LNCaP clone FGC (cell line): ENCODE data around the gene PRKAR1B.

ENCODE experiments used
- DNase-seq: peaks from one replicate; pipeline ENCODE4 v3.0.0-alpha.2; 2011; ENCODE audit warnings: low read depth
- H3K4me3 ChIP-seq: 2 replicates; pipeline ENCODE4 v1.5.1; 2011; ENCODE audit warnings: mild to moderate bottlenecking, low read depth, low read length, control low read depth
- TF ChIP-seq, protein P1 (sequence below): IDR thresholded peaks from 2 replicates; pipeline ENCODE4 v1.5.1; 2012; ENCODE audit warnings: mild to moderate bottlenecking; ENCODE audit not compliant: control insufficient read depth, insufficient read depth; ENCODE audit errors: extremely low read depth

PRKAR1B gene

DNA sequence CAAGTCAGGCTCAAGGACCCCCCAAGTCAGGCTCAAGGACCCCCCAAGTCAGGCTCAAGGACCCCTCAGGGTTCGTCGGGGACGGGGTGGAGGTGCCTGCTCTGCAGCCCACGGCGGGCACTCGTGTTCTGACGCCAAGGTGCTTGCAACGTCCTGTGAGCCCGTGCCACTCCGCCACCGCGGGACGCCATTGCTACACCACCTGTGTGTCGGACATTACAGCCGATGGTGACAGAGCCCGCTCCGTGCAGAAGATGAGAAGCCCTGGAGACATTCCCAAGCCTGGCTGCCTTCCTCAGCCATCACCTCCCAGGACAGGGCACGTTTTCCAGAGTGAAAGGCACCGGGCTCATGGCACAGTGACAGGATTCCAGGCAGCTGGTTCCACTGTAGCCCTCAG, 98.3 kb downstream of the PRKAR1B start:
- TF ChIP-seq, protein P1, sequence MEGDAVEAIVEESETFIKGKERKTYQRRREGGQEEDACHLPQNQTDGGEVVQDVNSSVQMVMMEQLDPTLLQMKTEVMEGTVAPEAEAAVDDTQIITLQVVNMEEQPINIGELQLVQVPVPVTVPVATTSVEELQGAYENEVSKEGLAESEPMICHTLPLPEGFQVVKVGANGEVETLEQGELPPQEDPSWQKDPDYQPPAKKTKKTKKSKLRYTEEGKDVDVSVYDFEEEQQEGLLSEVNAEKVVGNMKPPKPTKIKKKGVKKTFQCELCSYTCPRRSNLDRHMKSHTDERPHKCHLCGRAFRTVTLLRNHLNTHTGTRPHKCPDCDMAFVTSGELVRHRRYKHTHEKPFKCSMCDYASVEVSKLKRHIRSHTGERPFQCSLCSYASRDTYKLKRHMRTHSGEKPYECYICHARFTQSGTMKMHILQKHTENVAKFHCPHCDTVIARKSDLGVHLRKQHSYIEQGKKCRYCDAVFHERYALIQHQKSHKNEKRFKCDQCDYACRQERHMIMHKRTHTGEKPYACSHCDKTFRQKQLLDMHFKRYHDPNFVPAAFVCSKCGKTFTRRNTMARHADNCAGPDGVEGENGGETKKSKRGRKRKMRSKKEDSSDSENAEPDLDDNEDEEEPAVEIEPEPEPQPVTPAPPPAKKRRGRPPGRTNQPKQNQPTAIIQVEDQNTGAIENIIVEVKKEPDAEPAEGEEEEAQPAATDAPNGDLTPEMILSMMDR = no peak
- no peak overlapping the region for H3K4me3 ChIP-seq
- no peak for DNase-seq

DNA sequence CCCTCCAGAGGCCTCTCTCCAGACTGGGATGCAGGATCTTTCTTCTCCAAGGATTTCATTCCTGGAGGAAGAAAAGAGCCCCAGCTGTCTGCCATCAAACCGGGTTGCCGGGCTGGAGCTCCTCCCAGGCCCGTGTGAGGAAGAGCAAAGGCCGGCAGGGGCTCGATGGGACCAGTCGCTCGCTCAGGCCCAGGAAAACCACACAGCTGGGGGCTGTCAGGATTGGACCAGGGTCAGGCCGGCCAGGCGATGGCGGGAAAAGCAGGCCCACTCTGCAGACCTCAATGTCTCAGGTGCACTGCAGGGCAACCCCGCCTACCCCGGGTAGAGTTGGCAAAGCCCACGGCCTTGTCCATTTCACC, 98.7 kb downstream of the PRKAR1B start:
- TF ChIP-seq, protein P1 = no peak
- DNase-seq = no peak
- H3K4me3 ChIP-seq = no peak overlapping the region

GRCh38 chr7:627661-628401, 99.2 kb downstream of the PRKAR1B start:
- H3K4me3 ChIP-seq = no peak overlapping the region
- TF ChIP-seq, protein P1 = no peak
- DNase-seq = no peak

GRCh38 chr7:625376-625971, 101.6 kb downstream of the PRKAR1B start:
- TF ChIP-seq, protein P1 = no peak
- no peak for DNase-seq
- H3K4me3 ChIP-seq = no peak overlapping the region

GRCh38 chr7:623464-623863, 103.6 kb downstream of the PRKAR1B start:
- no peak for DNase-seq
- TF ChIP-seq, protein P1 = no peak
- no peak overlapping the region for H3K4me3 ChIP-seq

GRCh38 chr7:621572-622285, 105.4 kb downstream of the PRKAR1B start:
- TF ChIP-seq, protein P1 = no peak
- H3K4me3 ChIP-seq = peak overlapping the region; percentile 21; the same call in 1 of the 2 replicates
- DNase-seq = peak; percentile 71
